GM23248 (cell line): ENCODE data around the gene ITM2C. TPM values are rescaled to one million over a fixed set of nuclear protein-coding genes. Genes with fewer than 3 reads are reported as not detected.

Experiments used
- DNase-seq: peaks from one replicate; pipeline ENCODE4 v3.0.0-alpha.2; 2015
- H2AFZ ChIP-seq: fragments of 200-600 bp; sonication (generic); 2 replicates; pipeline ENCODE4 v1.6.1; 2016; ENCODE audit warnings: antibody characterized with exemption
- H3F3A ChIP-seq: fragments of 200-600 bp; sonication (generic); 2 replicates; pipeline ENCODE4 v1.6.1; 2016; ENCODE audit warnings: mild to moderate bottlenecking, antibody characterized with exemption, mixed run types; ENCODE audit not compliant: insufficient read depth
- H3K27ac ChIP-seq: fragments of 200-600 bp; sonication (generic); 2 replicates; pipeline ENCODE4 v1.5.1; 2016; ENCODE audit warnings: mild to moderate bottlenecking
- H3K27me3 ChIP-seq: fragments of 200-600 bp; sonication (generic); replicated peaks from 2 replicates; pipeline ENCODE4 v1.6.1; 2016; ENCODE audit warnings: mild to moderate bottlenecking; ENCODE audit not compliant: insufficient read depth
- H3K36me3 ChIP-seq: fragments of 200-600 bp; sonication (generic); 2 replicates; pipeline ENCODE4 v1.6.1; 2016; ENCODE audit warnings: low read depth, mild to moderate bottlenecking
- H3K4me1 ChIP-seq: fragments of 200-600 bp; sonication (generic); 2 replicates; pipeline ENCODE4 v1.6.1; 2016; ENCODE audit warnings: mild to moderate bottlenecking; ENCODE audit not compliant: insufficient read depth
- H3K4me2 ChIP-seq: fragments of 200-600 bp; sonication (generic); one replicate; pipeline ENCODE4 v1.6.1; 2016; ENCODE audit warnings: mild to moderate bottlenecking; ENCODE audit not compliant: unreplicated experiment
- H3K4me3 ChIP-seq: fragments of 200-600 bp; sonication (generic); 2 replicates; pipeline ENCODE4 v1.5.1; 2016; ENCODE audit warnings: mild to moderate bottlenecking
- H3K79me2 ChIP-seq: fragments of 200-600 bp; sonication (generic); 2 replicates; pipeline ENCODE4 v1.6.1; 2016; ENCODE audit warnings: mild to moderate bottlenecking; ENCODE audit not compliant: insufficient read depth
- H3K9ac ChIP-seq: fragments of 200-600 bp; sonication (generic); 2 replicates; pipeline ENCODE4 v1.6.1; 2016; ENCODE audit warnings: mild to moderate bottlenecking
- H3K9me2 ChIP-seq: fragments of 200-600 bp; sonication (generic); 2 replicates; pipeline ENCODE4 v1.6.1; 2016; ENCODE audit warnings: mixed run types, mild to moderate bottlenecking, moderate library complexity; ENCODE audit not compliant: insufficient read depth
- H3K9me3 ChIP-seq: fragments of 200-600 bp; sonication (generic); one replicate; pipeline ENCODE4 v1.6.1; 2017; ENCODE audit warnings: low read depth
- H4K20me1 ChIP-seq: fragments of 200-600 bp; sonication (generic); 2 replicates; pipeline ENCODE4 v1.6.0; 2016; ENCODE audit not compliant: insufficient read depth
- EZH2 ChIP-seq: fragments of 200-600 bp; sonication (generic); IDR thresholded peaks from 2 replicates; pipeline ENCODE4 v1.6.1; 2018; ENCODE audit warnings: antibody characterized with exemption, mild to moderate bottlenecking; ENCODE audit not compliant: insufficient read depth, poor library complexity, severe bottlenecking
- EZH2phosphoT487 ChIP-seq: fragments of 200-600 bp; sonication (generic); IDR thresholded peaks from 2 replicates; pipeline ENCODE4 v1.6.1; 2018; ENCODE audit warnings: antibody characterized with exemption, moderate library complexity, mild to moderate bottlenecking, low read depth; ENCODE audit not compliant: insufficient read depth
- WGBS, 2 experiments: methylation state at CpG; one replicate each; pipeline ENCODE4 v1.1.6; 2015 to 2017; ENCODE audit warnings: low lambda C conversion rate in 2 of 2, low coverage in 1 of 2; ENCODE audit errors: missing lambda C conversion rate in 2 of 2; 5-methylcytosine and 5-hydroxymethylcytosine counted together
- in situ Hi-C: fragments of 300-500 bp; cut with MboI; formaldehyde crosslinking; loops from 2 replicates; pipeline ENCODE4 v1.15.0; 2020
- polyA plus RNA-seq: library from polyadenylated mRNA; unstranded; fragments of >200 nt; fragmentation: Nextera tagmentation; extraction: Ambion mirVana; gene quantifications from 2 replicates; pipeline ENCODE4 v1.2.1, GENCODE V29; 2016
- total RNA-seq: library from RNA; depleted of rRNA; stranded (reverse); fragments of >200 nt; shearing (Covaris generic); gene quantifications from 2 replicates; pipeline ENCODE4 v1.2.3, GENCODE V29; 2014

ITM2C gene
- total and polyA plus RNA-seq, 2 experiments from 2014 or later, result 38.9 to 47.3 TPM

GRCh38 chr2:230829959-230830358, 34.8 kb upstream of the ITM2C start:
- no peak for DNase-seq
- Histone ChIP-seq H2AFZ (no peak overlapping the region), H3K27ac (no peak overlapping the region), H3K9me2 (no peaks in the 10 kb centered on the region), H3K4me3 (no peak overlapping the region), H3K4me1 (no peaks in the 10 kb centered on the region), H3K79me2 (no peaks in the 10 kb centered on the region), H3K9ac (no peak overlapping the region), H3K36me3 (no peaks in the 10 kb centered on the region), H3K4me2 (no peak overlapping the region), H3F3A (no peaks in the 10 kb centered on the region), H3K9me3 (no peaks in the 10 kb centered on the region), H3K27me3 (peaks cover 37% of the 10 kb centered on the region), H4K20me1 (no peaks in the 10 kb centered on the region)
- in situ Hi-C loops, result no loop called here
- WGBS, 2 experiments, result 85 to 88% methylated on average over 7 of the region's 7 CpGs
- TF ChIP-seq EZH2 (no peak), EZH2phosphoT487 (no peak)

DNA sequence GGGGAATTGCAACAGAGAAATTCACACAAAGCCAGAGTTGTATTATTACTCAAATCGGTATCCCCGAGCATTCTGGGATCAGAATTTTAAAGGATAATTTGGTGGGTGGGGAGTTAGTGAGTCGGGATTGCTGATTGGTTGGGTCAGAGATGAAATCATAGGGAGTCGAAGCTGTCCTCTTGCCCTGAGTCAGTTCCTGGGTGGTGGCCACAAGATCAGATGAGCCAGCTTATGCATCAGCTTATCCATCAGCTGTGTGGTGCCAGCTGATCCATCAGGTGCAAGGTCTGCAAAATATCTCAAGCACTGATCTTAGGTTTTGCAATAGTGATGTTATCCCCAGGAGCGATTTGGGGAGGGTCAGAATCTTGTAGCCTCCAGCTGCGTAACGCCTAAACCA, 34.3 kb upstream of the ITM2C start:
- DNase-seq, result peak; percentile 32
- WGBS, 2 experiments, result 72 to 79% methylated on average over 7 of the region's 7 CpGs

GRCh38 chr2:230840301-230840700, 24.4 kb upstream of the ITM2C start:
- H3K36me3 ChIP-seq, result no peaks in the 10 kb centered on the region
- no peaks in the 10 kb centered on the region for H4K20me1 ChIP-seq
- in situ Hi-C loops, result no loop called here
- 1 to 17% methylated on average over 2 of the region's 2 CpGs for WGBS, 2 experiments
- no peaks in the 10 kb centered on the region for H3K9me3 ChIP-seq
- no peak for DNase-seq
- no peaks in the 10 kb centered on the region for H3F3A ChIP-seq
- no peak overlapping the region for H3K4me2 ChIP-seq
- H3K79me2 ChIP-seq, result no peaks in the 10 kb centered on the region
- H3K9ac ChIP-seq, result no peak overlapping the region
- H3K9me2 ChIP-seq, result no peaks in the 10 kb centered on the region
- no peak for TF ChIP-seq EZH2
- no peak for TF ChIP-seq EZH2phosphoT487
- no peak overlapping the region for H3K27ac ChIP-seq
- H3K27me3 ChIP-seq, result peaks cover 19% of the 10 kb centered on the region
- H2AFZ ChIP-seq, result no peak overlapping the region
- H3K4me1 ChIP-seq, result no peaks in the 10 kb centered on the region
- H3K4me3 ChIP-seq, result no peak overlapping the region

More for the DNA sequence above, 34.3 kb upstream of the ITM2C start:
- Histone ChIP-seq H3K4me2 (no peak overlapping the region), H3K27ac (no peak overlapping the region), H3K9me2 (no peaks in the 10 kb centered on the region), H3K9me3 (no peaks in the 10 kb centered on the region), H3F3A (no peaks in the 10 kb centered on the region), H3K79me2 (no peaks in the 10 kb centered on the region), H4K20me1 (no peaks in the 10 kb centered on the region), H3K4me1 (no peaks in the 10 kb centered on the region), H3K4me3 (no peak overlapping the region), H2AFZ (no peak overlapping the region), H3K9ac (no peak overlapping the region), H3K36me3 (no peaks in the 10 kb centered on the region), H3K27me3 (peaks cover 41% of the 10 kb centered on the region)
- TF ChIP-seq EZH2phosphoT487 (no peak), EZH2 (no peak)
- in situ Hi-C loops, result no loop called here

- Histone ChIP-seq H3K27ac (no peak overlapping the region), H3K9me3 (no peaks in the 10 kb centered on the region), H3F3A (no peaks in the 10 kb centered on the region), H2AFZ (no peak overlapping the region), H3K36me3 (no peaks in the 10 kb centered on the region), H3K9ac (no peak overlapping the region), H3K4me3 (no peak overlapping the region), H3K4me1 (no peaks in the 10 kb centered on the region), H3K27me3 (peaks cover 15% of the 10 kb centered on the region), H3K79me2 (no peaks in the 10 kb centered on the region), H3K9me2 (no peaks in the 10 kb centered on the region), H3K4me2 (no peak overlapping the region), H4K20me1 (no peaks in the 10 kb centered on the region)
- no peak for TF ChIP-seq EZH2phosphoT487
- no peak for TF ChIP-seq EZH2
- no peak for DNase-seq
- WGBS, 2 experiments, result 35 to 40% methylated on average over 6 of the region's 6 CpGs
- in situ Hi-C loops, result no loop called here
Observed at GRCh38 chr2:230842473-230842872, 22.3 kb upstream of the ITM2C start.

DNA sequence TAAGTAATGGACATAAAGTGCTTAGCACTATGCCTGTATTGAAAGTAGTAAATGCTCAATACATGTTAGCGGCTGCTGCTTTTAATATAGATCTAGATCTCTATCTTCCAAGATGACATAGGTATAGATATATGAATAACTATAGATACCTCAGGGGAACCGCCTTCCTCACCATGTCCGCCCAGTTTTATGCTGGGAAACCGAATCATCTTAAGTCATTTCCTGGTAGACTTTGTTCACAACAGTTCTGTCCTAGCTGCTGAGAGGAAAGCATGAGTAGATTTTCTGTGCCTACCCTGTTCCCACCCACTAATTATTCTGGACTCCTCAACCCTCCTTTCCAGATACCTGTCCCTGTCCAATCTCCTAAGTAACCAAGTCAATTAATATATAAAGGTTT, 21.6 kb upstream of the ITM2C start:
- Histone ChIP-seq H3K36me3 (no peaks in the 10 kb centered on the region), H3K4me3 (no peak overlapping the region), H3F3A (no peaks in the 10 kb centered on the region), H4K20me1 (no peaks in the 10 kb centered on the region), H3K9me3 (no peaks in the 10 kb centered on the region), H3K9ac (no peak overlapping the region), H3K79me2 (no peaks in the 10 kb centered on the region), H3K27me3 (peaks cover 15% of the 10 kb centered on the region), H3K4me2 (no peak overlapping the region), H3K9me2 (no peaks in the 10 kb centered on the region), H3K27ac (no peak overlapping the region), H2AFZ (no peak overlapping the region), H3K4me1 (no peaks in the 10 kb centered on the region)
- in situ Hi-C loops, result no loop called here
- no peak for TF ChIP-seq EZH2
- TF ChIP-seq EZH2phosphoT487, result no peak
- WGBS, 2 experiments, result 87 to 88% methylated on average over 4 of the region's 4 CpGs
- no peak for DNase-seq
